GM12864 (cell line): Measurements from ENCODE around the gene OSTC.

Experiments
- DNase-seq: peaks from one replicate; pipeline ENCODE4 v3.0.0-alpha.2; 2011; ENCODE audit warnings: low read depth
- H3K4me3 ChIP-seq: 2 replicates; pipeline ENCODE4 v1.5.1; 2011; ENCODE audit warnings: mild to moderate bottlenecking, low read depth, low read length, control low read depth
- CTCF ChIP-seq: IDR thresholded peaks from 2 replicates; pipeline ENCODE4 v1.5.1; 2011; ENCODE audit warnings: low read depth, mild to moderate bottlenecking, moderate library complexity, low read length, control low read depth, inconsistent platforms; ENCODE audit errors: missing control alignments

The OSTC gene

GRCh38 chr4:108612365-108612764 lies 38.0 kb upstream of the OSTC start:
- no peak overlapping the region for H3K4me3 ChIP-seq
- TF ChIP-seq CTCF = no peak
- DNase-seq = no peak

GRCh38 chr4:108619372-108620100 lies 30.9 kb upstream of the OSTC start:
- no peak for DNase-seq
- TF ChIP-seq CTCF = no peak
- H3K4me3 ChIP-seq = peak overlapping the region; percentile 92

- peak; percentile 99 for DNase-seq
These were observed 30.1 kb upstream of the OSTC start, which contains the start of gene RPL34 for GRCh38 chr4:108620101-108620932. TSS of gene RPL34 (plus strand) at chr4:108620576. CDS start at chr4:108621960, 1,384 bp downstream.

GRCh38 chr4:108620933-108621905 lies 29.2 kb upstream of the OSTC start:
- DNase-seq = no peak
- TF ChIP-seq CTCF = no peak
- peak overlapping the region; percentile 92 for H3K4me3 ChIP-seq

More at GRCh38 chr4:108620101-108620932, 30.1 kb upstream of the OSTC start, which contains the start of gene RPL34:
- H3K4me3 ChIP-seq = peak within 1 kb of the TSS; percentile 92
- no peak for TF ChIP-seq CTCF

GRCh38 chr4:108622022-108622421 lies 28.4 kb upstream of the OSTC start:
- DNase-seq = no peak

More at GRCh38 chr4:108622022-108622421, 28.4 kb upstream of the OSTC start:
- H3K4me3 ChIP-seq = peak overlapping the region; percentile 92
- no peak for TF ChIP-seq CTCF
